Stimulated activated CD8-positive, alpha-beta memory T cell treated with anti-CD3 and anti-CD28 coated beads, Interleukin-15, amount 100 ng/mL, for 24 hours (primary cell): ENCODE measurements around the gene ZC3H7A.
"Not testable (repeated sequence)": the region's sequence is repeated elsewhere in the genome, so short reads cannot be mapped to it uniquely, and the experiment has no call there.

Experiments used
- DNase-seq: peaks from one replicate; pipeline ENCODE4 v3.0.0-alpha.2; 2020; ENCODE audit warnings: low read depth

ZC3H7A gene

DNA sequence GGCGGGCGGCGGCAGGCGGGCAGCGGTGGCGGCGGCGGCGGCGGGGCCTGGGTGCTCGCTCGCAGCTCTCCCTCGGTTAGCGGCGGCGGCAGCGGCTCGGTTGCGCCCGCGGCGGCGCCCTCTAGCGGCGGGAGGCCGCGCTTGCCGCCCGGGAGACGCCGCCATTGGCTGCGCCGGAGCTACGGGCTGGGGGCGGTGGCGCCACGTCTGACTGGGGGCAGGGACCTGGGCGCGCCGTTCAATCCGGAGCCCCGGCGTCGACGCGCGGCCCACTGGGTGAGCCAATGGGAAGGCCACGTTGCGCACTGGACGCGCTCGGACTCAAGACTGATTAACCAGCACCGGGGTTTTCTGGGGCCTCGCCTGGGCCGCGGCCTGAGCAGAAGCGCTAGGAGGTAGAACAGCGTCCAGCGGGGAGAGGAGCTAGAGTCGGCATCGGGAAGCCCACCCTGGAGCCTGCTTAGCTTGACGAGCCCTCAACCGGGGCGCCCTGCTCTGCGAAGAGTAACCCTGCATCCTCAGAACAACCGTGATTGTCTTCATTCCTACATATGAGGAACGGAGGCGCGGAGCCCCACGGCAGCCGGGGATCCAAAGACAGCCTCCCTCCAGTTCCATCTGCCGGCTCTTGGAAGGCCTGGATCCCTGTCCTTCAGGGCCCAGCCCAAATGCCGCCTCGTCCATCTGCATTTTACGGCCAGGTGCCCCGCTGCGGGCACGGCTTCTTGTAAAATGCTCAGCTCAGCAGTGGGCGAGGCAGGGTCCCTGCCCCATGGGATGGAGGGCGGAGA is at the start of gene ZC3H7A:
TSS of gene ZC3H7A (minus strand) at position 93 of the 791 bp plus-strand sequence. CDS start 14,904 bp downstream, outside the sequence.
- DNase-seq, result peak; percentile 85

GRCh38 chr16:11844499-11844898 is 47.4 kb upstream of the ZC3H7A start:
- DNase-seq, result no peak

DNA sequence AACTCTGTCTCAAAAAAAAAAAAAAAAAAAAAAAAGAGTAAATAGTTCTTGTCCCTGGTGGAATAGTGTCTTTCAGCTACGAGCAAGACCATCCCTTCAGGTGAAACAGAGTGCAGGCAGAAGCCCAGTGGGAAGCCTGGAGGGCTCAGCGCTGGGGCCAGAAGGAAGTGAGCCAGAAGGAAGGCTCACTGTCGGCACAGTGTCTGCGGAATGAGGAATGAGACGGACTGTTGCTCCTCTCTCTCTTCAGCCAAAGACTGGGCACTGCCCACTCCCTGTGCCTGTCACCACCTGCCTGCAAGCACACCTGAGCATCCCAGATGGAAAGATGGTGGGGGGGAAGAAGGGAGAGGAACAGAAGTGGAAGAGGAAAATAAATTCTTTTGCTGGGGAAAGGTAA is 46.8 kb upstream of the ZC3H7A start:
- no peak for DNase-seq

- DNase-seq, result no peak
Observed at GRCh38 chr16:11843206-11843605, 46.1 kb upstream of the ZC3H7A start.

DNA sequence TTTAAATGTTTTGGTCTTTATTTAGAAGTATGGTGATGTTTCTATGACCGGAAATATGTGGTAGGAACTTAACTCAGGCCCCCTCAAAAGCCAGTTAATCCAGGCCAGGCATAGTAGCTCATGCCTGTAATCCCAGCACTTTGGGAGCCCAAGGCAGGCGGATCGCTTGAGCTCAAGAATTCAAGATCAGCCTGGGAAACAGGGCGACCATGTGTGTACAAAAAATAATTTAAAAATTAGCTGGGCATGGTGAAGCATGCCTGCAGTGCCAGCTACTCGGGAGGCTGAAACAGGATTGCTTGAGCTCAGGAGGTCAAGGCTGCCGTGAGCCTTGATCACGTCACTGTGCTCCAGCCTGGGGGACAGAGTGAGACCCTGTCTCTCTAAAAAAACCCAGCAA is 44.0 kb upstream of the ZC3H7A start:
- no peak for DNase-seq

GRCh38 chr16:11836650-11837244 is 39.7 kb upstream of the ZC3H7A start:
- no peak for DNase-seq

DNA sequence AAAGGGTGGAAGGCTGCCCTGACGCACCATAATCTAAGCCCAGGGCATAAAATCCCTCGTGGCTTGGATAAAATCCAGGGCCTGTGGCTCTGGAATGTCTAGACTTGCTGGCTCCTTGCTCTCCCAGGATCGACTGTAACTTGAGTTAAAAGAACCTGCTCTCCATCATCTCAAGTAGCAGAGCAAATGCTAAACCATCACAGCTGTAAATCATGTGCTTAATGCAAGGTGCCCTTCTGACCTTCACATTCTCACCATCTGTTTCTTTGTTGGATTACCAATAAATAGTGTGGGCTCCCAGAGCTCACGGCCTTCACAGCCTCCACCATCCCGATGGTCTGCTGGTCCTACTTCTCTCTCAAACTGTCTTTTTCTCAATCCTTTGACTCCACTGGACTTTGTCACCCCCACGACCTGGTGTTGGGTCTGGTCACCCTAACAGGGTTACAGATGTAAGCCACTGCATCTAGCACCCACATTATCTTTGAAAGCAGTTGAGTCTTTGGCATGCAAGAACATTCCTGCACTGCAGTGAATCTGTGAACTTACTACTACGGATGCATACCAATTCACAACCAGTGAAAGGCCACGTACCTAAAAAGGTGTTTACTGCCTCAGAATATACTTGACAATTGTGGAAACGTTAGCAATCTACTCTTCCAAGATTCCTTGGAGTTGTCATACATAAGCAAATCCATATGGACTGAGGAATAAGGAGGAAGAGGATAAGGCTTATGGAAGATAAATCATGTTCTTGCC is 39.0 kb upstream of the ZC3H7A start:
- DNase-seq, result no peak

DNA sequence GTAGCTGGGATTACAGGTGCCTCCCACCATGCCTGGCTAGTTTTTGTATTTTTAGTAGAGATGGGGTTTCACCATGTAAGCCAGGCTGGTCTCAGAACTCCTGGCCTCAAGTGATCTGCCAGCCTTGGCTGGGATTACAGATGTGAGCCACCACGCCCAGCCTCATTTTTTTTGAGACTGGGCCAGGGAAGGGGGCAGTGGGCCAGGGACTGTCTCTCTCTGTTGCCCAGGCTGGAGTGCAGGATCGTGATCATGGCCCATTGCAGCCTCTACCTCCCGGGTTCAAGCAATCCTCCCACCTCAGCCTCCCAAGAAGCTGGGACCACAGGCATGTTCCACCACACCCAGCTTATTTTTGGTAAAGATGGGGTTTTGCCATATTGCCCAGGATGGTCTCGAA is 38.3 kb upstream of the ZC3H7A start:
- DNase-seq, result no peak

GRCh38 chr16:11833951-11834695 is 37.1 kb upstream of the ZC3H7A start:
- DNase-seq, result no peak

- DNase-seq, result no peak
Observed at GRCh38 chr16:11828696-11829095, 31.6 kb upstream of the ZC3H7A start.

DNA sequence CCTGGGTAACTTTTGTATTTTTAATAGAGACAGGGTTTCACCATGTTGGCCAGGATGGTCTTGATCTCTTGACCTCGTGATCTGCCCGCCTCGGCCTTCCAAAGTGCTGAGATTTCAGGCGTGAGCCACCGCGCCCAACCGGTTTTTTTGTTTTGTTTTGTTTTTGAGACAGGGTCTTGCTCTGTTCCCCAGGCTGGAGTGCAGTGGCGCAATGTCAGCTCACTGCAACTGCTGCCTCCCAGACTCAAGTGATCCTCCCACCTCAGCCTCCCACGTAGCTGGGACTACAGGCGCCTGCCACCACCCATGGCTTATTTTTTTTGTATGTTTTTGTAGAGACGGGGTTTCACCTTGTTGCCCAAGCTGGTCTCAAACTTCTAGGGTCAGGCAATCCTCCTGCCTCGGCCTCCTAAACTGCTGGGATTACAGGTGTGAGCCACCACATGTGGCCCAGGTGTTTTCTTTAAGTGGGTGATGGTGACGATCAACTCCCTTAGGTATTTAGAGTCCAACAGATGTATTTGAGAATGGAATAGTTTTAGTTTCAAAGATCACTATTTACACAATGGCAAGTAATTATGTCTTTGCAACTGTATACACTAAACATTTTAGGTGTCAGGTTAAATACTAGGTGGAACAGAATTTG is 28.6 kb upstream of the ZC3H7A start:
- DNase-seq, result not testable (repeated sequence)

DNA sequence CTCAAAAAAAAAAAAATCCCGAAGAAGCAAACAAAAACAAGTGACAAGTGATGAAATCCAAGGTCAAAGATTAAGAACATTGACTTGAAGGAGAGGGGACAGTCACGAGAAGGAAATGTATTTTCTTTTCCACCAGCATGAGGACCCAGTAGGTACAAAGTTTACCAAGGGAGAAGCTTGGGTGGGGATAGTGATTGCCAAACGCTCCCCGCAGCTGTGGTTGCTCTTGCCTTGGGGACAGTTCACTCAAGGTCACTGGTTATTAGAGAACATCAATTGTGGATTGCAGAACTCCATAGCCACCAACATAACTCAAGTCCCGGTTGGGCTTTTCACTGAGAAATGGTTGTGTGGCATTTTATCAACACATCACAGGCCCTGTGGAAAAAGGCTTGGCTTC is 27.3 kb upstream of the ZC3H7A start:
- no peak for DNase-seq

DNA sequence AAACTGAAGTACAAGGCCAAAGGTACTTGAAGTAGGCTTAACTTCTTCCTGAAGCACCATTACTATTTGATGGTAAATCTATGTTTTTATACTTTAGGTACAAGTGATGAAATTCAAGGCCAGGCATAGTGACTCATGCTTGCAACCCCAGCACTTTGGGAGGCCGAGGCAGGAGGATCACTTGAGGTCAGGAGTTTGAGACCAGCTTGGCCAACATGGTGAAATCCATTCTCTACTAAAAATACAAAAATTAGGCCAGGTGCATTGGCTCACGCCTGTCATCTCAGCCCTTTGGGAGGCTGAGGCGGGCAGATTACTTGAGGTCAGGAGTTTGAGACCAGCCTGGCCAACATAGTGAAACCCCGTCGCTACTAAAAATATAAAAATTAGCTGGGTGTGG is 26.6 kb upstream of the ZC3H7A start:
- DNase-seq, result not testable (repeated sequence)

- DNase-seq, result no peak
Observed at GRCh38 chr16:11819798-11820197, 22.7 kb upstream of the ZC3H7A start.

- DNase-seq, result not testable (repeated sequence)
Observed at GRCh38 chr16:11818970-11819369, 21.9 kb upstream of the ZC3H7A start.

- no peak for DNase-seq
Observed at GRCh38 chr16:11816123-11816522, 19.1 kb upstream of the ZC3H7A start.

DNA sequence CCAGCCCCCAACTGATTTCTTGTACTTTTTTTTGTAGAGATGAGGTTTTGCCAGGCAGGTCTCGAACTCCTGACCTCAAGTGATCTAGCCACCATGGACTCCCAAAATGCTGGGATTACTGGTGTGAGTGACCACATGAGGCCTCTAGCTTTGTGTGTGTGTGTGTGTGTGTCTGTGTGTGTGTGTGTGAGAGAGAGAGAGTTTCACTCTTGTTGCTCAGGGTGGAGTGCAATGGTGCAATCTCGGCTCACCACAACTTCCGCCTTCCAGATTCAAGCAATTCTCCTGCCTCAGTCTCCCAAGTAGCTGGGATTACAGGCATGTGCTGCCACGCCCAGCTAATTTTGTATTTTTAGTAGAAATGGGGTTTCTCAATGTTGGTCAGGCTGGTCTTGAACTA is 17.7 kb upstream of the ZC3H7A start:
- not testable (repeated sequence) for DNase-seq

- no peak for DNase-seq
Observed at GRCh38 chr16:11806721-11807120, 9.7 kb upstream of the ZC3H7A start.

DNA sequence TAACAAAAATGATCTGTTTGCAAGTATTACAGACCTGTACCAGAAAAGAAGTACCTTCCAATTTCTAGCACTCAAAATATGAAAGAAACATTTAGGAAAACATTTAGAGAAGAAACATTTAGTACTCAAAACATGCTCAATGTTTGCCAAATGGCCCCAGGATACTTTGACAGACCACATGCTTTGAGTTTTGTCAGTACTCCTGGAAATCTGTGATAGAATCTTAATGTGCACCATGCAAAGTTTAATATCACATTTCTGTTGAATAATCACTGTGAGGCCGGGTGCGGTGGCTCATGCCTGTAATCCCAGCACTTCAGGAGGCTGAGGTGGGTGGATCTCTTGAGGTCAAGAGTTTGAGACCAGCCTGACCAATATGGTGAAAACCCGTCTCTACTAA is 8.5 kb upstream of the ZC3H7A start:
- no peak for DNase-seq

DNA sequence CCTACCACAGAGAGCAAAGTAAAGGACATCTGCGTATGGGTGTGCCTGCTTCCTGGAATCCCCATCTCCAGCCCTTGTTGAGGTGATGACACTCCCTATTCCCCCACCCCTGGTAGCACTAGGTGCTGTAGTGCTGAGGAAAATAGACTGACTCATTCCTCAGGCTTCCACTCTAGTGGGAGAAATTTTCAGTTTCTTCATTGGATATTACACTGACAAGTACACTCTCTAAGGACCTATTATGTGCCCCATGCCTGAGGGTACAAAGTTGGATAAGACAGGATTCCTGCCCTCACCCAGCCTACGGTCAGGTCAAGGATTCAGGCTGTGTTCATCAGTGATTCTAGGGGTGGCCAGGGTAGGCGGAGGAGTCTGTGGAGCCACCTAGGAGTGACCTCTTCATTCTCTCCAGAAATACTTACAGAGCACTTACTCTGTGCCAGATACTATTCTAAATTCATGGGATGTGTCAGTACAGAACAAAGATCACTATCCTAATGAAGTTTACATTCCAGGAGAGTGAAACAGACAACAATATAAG is 4.5 kb upstream of the ZC3H7A start:
- DNase-seq, result no peak

GRCh38 chr16:11800382-11800718 is 3.3 kb upstream of the ZC3H7A start:
- DNase-seq, result no peak
